Thymus (tissue), 11 donors: ENCODE measurements around the gene MARCHF3. TPM values are rescaled to one million over a fixed set of nuclear protein-coding genes. Genes with fewer than 3 reads are reported as not detected.

Experiments used
- DNase-seq, 9 donors: peaks; one replicate each; pipeline ENCODE4 v3.0.0-alpha.2; 2013; ENCODE audit warnings: low spot score in 9 of 9, low read depth in 6 of 9, missing footprints in 1 of 9
- H3K27ac ChIP-seq, 2 donors: one replicate each; pipeline ENCODE4 v1.5.1; 2013; ENCODE audit warnings: control low read depth in 1 of 2, low read depth in 1 of 2, low read length in 1 of 2, mild to moderate bottlenecking in 1 of 2, moderate library complexity in 1 of 2
- H3K27me3 ChIP-seq, 2 donors: one replicate each; pipeline ENCODE4 v1.5.1; 2013; ENCODE audit warnings: low read length in 1 of 2; ENCODE audit not compliant: control insufficient read depth in 2 of 2, insufficient read depth in 1 of 2
- H3K36me3 ChIP-seq, 2 donors: one replicate each; pipeline ENCODE4 v1.5.1; 2013; ENCODE audit warnings: low read length in 1 of 2, mild to moderate bottlenecking in 1 of 2, moderate library complexity in 1 of 2; ENCODE audit not compliant: control insufficient read depth in 2 of 2, insufficient read depth in 2 of 2
- H3K4me1 ChIP-seq, 2 donors: one replicate each; pipeline ENCODE4 v1.5.1; 2013; ENCODE audit warnings: low read length in 2 of 2; ENCODE audit not compliant: control insufficient read depth in 2 of 2, insufficient read depth in 2 of 2
- H3K4me3 ChIP-seq, 2 donors: one replicate each; pipeline ENCODE4 v1.5.1; 2013; ENCODE audit warnings: low read length in 2 of 2, control low read depth in 1 of 2, mild to moderate bottlenecking in 1 of 2
- H3K9me3 ChIP-seq, 2 donors: one replicate each; pipeline ENCODE4 v1.5.1; 2013; ENCODE audit warnings: low read length in 1 of 2, mild to moderate bottlenecking in 1 of 2; ENCODE audit not compliant: control insufficient read depth in 2 of 2, insufficient read depth in 1 of 2
- WGBS: extraction: QIAGEN DNeasy Blood & Tissue Kit; methylation state at CpG from one replicate; pipeline ENCODE4 v1.1.7; 2013; 5-methylcytosine and 5-hydroxymethylcytosine counted together
- polyA plus RNA-seq: library from polyadenylated mRNA; stranded (reverse); fragments of 200-250 nt; gene quantifications from one replicate; pipeline ENCODE4 v1.2.3, GENCODE V29; 2013
- total RNA-seq: library from RNA; stranded (reverse); fragments of 120-200 nt; gene quantifications from one replicate; pipeline ENCODE4 v1.2.4, GENCODE V29; 2013
- donor health status: healthy.

MARCHF3 gene
- total and polyA plus RNA-seq, 2 donors = 5.0 to 5.1 TPM

- no peaks in the 10 kb centered on the region for H3K36me3 ChIP-seq
- H3K4me3 ChIP-seq = no peak overlapping the region
- 96% methylated on average over 7 of the region's 7 CpGs for WGBS
- H3K27me3 ChIP-seq = no peaks in the 10 kb centered on the region
- no peaks in the 10 kb centered on the region for H3K9me3 ChIP-seq
- H3K4me1 ChIP-seq = no peaks in the 10 kb centered on the region
- DNase-seq = no peak
- no peak overlapping the region for H3K27ac ChIP-seq
These were observed 152.8 kb downstream of the MARCHF3 start for GRCh38 chr5:126877602-126878001.

GRCh38 chr5:126875303-126875785, 155.0 kb downstream of the MARCHF3 start:
- DNase-seq = no peak
- no peaks in the 10 kb centered on the region for H3K36me3 ChIP-seq
- WGBS = 91% methylated on average over 13 of the region's 13 CpGs

GRCh38 chr5:126872561-126873354, 157.6 kb downstream of the MARCHF3 start:
- DNase-seq = peak in 1 of 9 donors; percentile 7
- Histone ChIP-seq H3K27me3 (no peaks in the 10 kb centered on the region), H3K27ac (no peak overlapping the region), H3K4me1 (peaks cover 7 to 16% of the 10 kb centered on the region in 2 donors), H3K36me3 (no peaks in the 10 kb centered on the region), H3K9me3 (no peaks in the 10 kb centered on the region), H3K4me3 (no peak overlapping the region)
- WGBS = 93% methylated on average over 11 of the region's 11 CpGs

More at GRCh38 chr5:126875303-126875785, 155.0 kb downstream of the MARCHF3 start:
- Histone ChIP-seq H3K27ac (no peak overlapping the region), H3K4me1 (no peaks in the 10 kb centered on the region), H3K27me3 (no peaks in the 10 kb centered on the region), H3K9me3 (no peaks in the 10 kb centered on the region), H3K4me3 (no peak overlapping the region)

GRCh38 chr5:126871441-126871840, 158.9 kb downstream of the MARCHF3 start:
- Histone ChIP-seq H3K9me3 (no peaks in the 10 kb centered on the region), H3K27ac (no peak overlapping the region)
- WGBS = 98% methylated on average over 6 of the region's 6 CpGs

DNA sequence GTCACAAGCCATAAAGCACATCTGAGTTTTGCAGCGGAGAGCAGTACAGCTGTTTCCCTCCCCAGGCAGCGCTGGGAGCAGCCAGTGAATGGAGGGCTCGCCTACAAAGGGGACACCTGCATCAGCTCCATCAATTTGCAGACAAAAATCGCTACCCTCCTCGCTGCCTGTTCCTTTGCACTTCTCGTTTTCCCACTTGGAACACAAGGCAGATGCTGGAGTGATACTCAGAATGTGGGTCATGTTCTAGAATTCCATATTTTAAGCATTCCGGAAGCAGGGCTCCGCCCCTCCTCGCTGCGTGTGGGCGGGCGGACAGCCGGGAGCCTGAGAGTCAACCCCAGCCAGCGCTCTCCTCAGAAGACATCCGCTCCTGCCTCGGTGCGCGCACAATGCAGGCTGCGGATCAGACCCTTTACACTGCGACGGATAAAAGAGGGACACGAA, 161.3 kb downstream of the MARCHF3 start:
- peak overlapping the region; percentile 45 to 51 for H3K4me3 ChIP-seq

More at GRCh38 chr5:126871441-126871840, 158.9 kb downstream of the MARCHF3 start:
- no peak overlapping the region for H3K4me3 ChIP-seq
- peaks cover 7 to 16% of the 10 kb centered on the region in 2 donors for H3K4me1 ChIP-seq
- no peak for DNase-seq
- no peaks in the 10 kb centered on the region for H3K36me3 ChIP-seq
- H3K27me3 ChIP-seq = no peaks in the 10 kb centered on the region

GRCh38 chr5:126868338-126869004, 161.9 kb downstream of the MARCHF3 start:
- Histone ChIP-seq H3K9me3 (peaks cover 0 to 3% of the 10 kb centered on the region in 2 donors), H3K27me3 (no peaks in the 10 kb centered on the region), H3K27ac (peak overlapping the region in 1 of 2 donors; percentile 12), H3K36me3 (peaks cover 3 to 6% of the 10 kb centered on the region in 2 donors), H3K4me3 (peak overlapping the region in 1 of 2 donors; percentile 51), H3K4me1 (peaks cover 7 to 16% of the 10 kb centered on the region in 2 donors)
- no peak for DNase-seq
- 70% methylated on average over 11 of the region's 11 CpGs for WGBS

More for the DNA sequence above, 161.3 kb downstream of the MARCHF3 start:
- Histone ChIP-seq H3K4me1 (peaks cover 7 to 16% of the 10 kb centered on the region in 2 donors), H3K27ac (peak overlapping the region in 1 of 2 donors; percentile 12), H3K9me3 (peaks cover 0 to 3% of the 10 kb centered on the region in 2 donors), H3K27me3 (no peaks in the 10 kb centered on the region), H3K36me3 (peaks cover 3 to 6% of the 10 kb centered on the region in 2 donors)
- peak in 6 of 9 donors; percentile 39 to 82 (median 62) for DNase-seq
- WGBS = 3% methylated on average over 22 of the region's 22 CpGs

GRCh38 chr5:126866851-126867636, 163.3 kb downstream of the MARCHF3 start:
- Histone ChIP-seq H3K9me3 (peaks cover 0 to 3% of the 10 kb centered on the region in 2 donors), H3K27ac (no peak overlapping the region), H3K27me3 (no peaks in the 10 kb centered on the region), H3K4me1 (peaks cover 7 to 16% of the 10 kb centered on the region in 2 donors), H3K36me3 (peaks cover 3 to 6% of the 10 kb centered on the region in 2 donors), H3K4me3 (no peak overlapping the region)
- WGBS = 93% methylated on average over 8 of the region's 8 CpGs
- DNase-seq = no peak

GRCh38 chr5:126865299-126865698, 165.1 kb downstream of the MARCHF3 start:
- no peaks in the 10 kb centered on the region for H3K27me3 ChIP-seq
- H3K27ac ChIP-seq = no peak overlapping the region
- no peak for DNase-seq
- no peak overlapping the region for H3K4me3 ChIP-seq
- H3K36me3 ChIP-seq = peaks cover 3 to 6% of the 10 kb centered on the region in 2 donors
- 95% methylated on average over 3 of the region's 3 CpGs for WGBS
- peaks cover 0 to 3% of the 10 kb centered on the region in 2 donors for H3K9me3 ChIP-seq
- peaks cover 7 to 16% of the 10 kb centered on the region in 2 donors for H3K4me1 ChIP-seq
